Retinal pigment epithelial cell (primary cell): ENCODE results near the gene ZBTB7A.

Experiments used
- DNase-seq: peaks from one replicate; pipeline ENCODE4 v3.0.0-alpha.2; 2010; ENCODE audit warnings: low read depth
- H3K4me3 ChIP-seq: 2 replicates; pipeline ENCODE4 v1.5.1; 2011; ENCODE audit warnings: mild to moderate bottlenecking, low read length, control low read depth, moderate library complexity
- CTCF ChIP-seq: conservative IDR thresholded peaks from 2 replicates; pipeline ENCODE4 v1.5.1; 2011; ENCODE audit warnings: low read depth, low read length, control low read depth, inconsistent platforms

Gene ZBTB7A

GRCh38 chr19:4038661-4039423 lies 27.9 kb downstream of the ZBTB7A start:
- TF ChIP-seq CTCF, result no peak
- DNase-seq, result no peak
- no peak overlapping the region for H3K4me3 ChIP-seq

- H3K4me3 ChIP-seq, result no peak overlapping the region
- TF ChIP-seq CTCF, result no peak
- DNase-seq, result no peak
These were observed 28.6 kb downstream of the ZBTB7A start for GRCh38 chr19:4038057-4038456.

GRCh38 chr19:4037301-4037949 lies 29.3 kb downstream of the ZBTB7A start:
- H3K4me3 ChIP-seq, result no peak overlapping the region
- TF ChIP-seq CTCF, result no peak
- no peak for DNase-seq

- no peak for TF ChIP-seq CTCF
- no peak overlapping the region for H3K4me3 ChIP-seq
- no peak for DNase-seq
These were observed 30.0 kb downstream of the ZBTB7A start for GRCh38 chr19:4036576-4037300.

- no peak for DNase-seq
- TF ChIP-seq CTCF, result no peak
- H3K4me3 ChIP-seq, result no peak overlapping the region
These were observed 31.1 kb downstream of the ZBTB7A start for GRCh38 chr19:4035582-4035981.

- no peak for DNase-seq
- no peak overlapping the region for H3K4me3 ChIP-seq
- TF ChIP-seq CTCF, result no peak
These were observed 31.6 kb downstream of the ZBTB7A start for GRCh38 chr19:4035018-4035566.
